Heart left ventricle (tissue), 16 donors: ENCODE data around the gene TAT. TPM values are rescaled to one million over a fixed set of nuclear protein-coding genes. Genes with fewer than 3 reads are reported as not detected.

Experiments used
- ATAC-seq, 4 donors: fragments of 200-7000 bp; cut with Tn5 transposase; one replicate each; pipeline ENCODE4 v1.9.1; 2020 to 2022; ENCODE audit warnings: moderate library complexity in 4 of 4, mild to moderate bottlenecking in 3 of 4, moderate number of reproducible peaks in 1 of 4
- DNase-seq, 5 donors: peaks; one replicate each; pipeline ENCODE4 v3.0.0-alpha.2; 2020
- H3K27ac ChIP-seq, 12 donors: fragments of 200-600 bp; sonication (generic) in 4 of 12; one replicate each; pipeline versions ENCODE4 v1.5.0 to v1.8.0; 2016 to 2022; ENCODE audit warnings: mild to moderate bottlenecking in 2 of 12
- H3K27me3 ChIP-seq, 9 donors: fragments of 200-600 bp; sonication (generic) in 2 of 9; one replicate each; pipeline versions ENCODE4 v1.5.1 to v1.8.0; 2016 to 2022; ENCODE audit warnings: mild to moderate bottlenecking in 3 of 9
- H3K36me3 ChIP-seq, 9 donors: fragments of 200-600 bp; sonication (generic) in 2 of 9; one replicate each; pipeline versions ENCODE4 v1.5.0 to v1.8.0; 2018 to 2022; ENCODE audit warnings: mild to moderate bottlenecking in 2 of 9
- H3K4me1 ChIP-seq, 12 donors: fragments of 200-600 bp; sonication (generic) in 4 of 12; one replicate each; pipeline versions ENCODE4 v1.5.0 to v1.8.0; 2016 to 2022; ENCODE audit warnings: mild to moderate bottlenecking in 3 of 12
- H3K4me3 ChIP-seq, 12 donors: fragments of 200-600 bp; sonication (generic) in 4 of 12; one replicate each; pipeline versions ENCODE4 v1.5.0 to v1.8.0; 2017 to 2022; ENCODE audit warnings: mild to moderate bottlenecking in 9 of 12, moderate library complexity in 4 of 12
- H3K9me3 ChIP-seq, 12 donors: fragments of 200-600 bp; sonication (generic) in 4 of 12; one replicate each; pipeline versions ENCODE4 v1.5.0 to v1.8.0; 2016 to 2022; ENCODE audit warnings: mild to moderate bottlenecking in 1 of 12
- POLR2A ChIP-seq, 2 donors: fragments of 450-650 bp; IDR thresholded peaks; one replicate each; pipeline ENCODE4 v1.6.1; 2017; ENCODE audit warnings: antibody characterized with exemption in 2 of 2, mild to moderate bottlenecking in 2 of 2, moderate library complexity in 2 of 2
- WGBS, 4 donors: extraction: QIAGEN DNeasy Blood & Tissue Kit in 2 of 4; methylation state at CpG; one replicate each; pipeline versions ENCODE4 v1.1.5 to v1.1.7; 2013 to 2018; 5-methylcytosine and 5-hydroxymethylcytosine counted together
- intact Hi-C, 10 donors: fragments of 100-400 bp; cut with DNase I; formaldehyde crosslinking; loops; one replicate each; pipeline versions ENCODE4 v1.11.1 to v1.14.2; 2022
- polyA plus RNA-seq, 2 donors: library from polyadenylated mRNA; stranded (reverse); fragments of 200-250 nt; gene quantifications; one replicate each; pipeline ENCODE4 v1.2.3, GENCODE V29; 2013
- total RNA-seq, 9 donors: library from RNA; depleted of rRNA in 2 of 9; stranded (reverse); fragments of >200 nt in 2 of 9; fragmentation: NEBNext Ultra II Directional in 3 of 9; extraction: Animal tissue kit (Norgen Biotek cat#: 25700) in 3 of 9; gene quantifications; one replicate each; pipeline versions ENCODE4 v1.1.0 to v1.2.4, GENCODE V29; 2016 to 2023
- TF ChIP-seq, protein P1 (sequence below), 12 donors: fragments of 200-600 bp; sonication (generic) in 4 of 12; IDR thresholded peaks; one replicate each; pipeline versions ENCODE4 v1.5.0 to v1.8.0; 2018 to 2022; ENCODE audit warnings: antibody characterized with exemption in 12 of 12, mild to moderate bottlenecking in 5 of 12
- donor health status: ischemic (EF 13 %, LVEDD 7.1; RV severe dilation, severe dysfunction).
- donor health status: healthy with polysubstance abuse.
- donor health status: DM: no; HTN: yes; CAD: no.
- donor health status: DM: no; HTN: no; CAD: no.
- donor health status: ischemic (EF 25% LVEDD 6.9; RV normal size, moderate dysfunction).
- donor health status: ischemic (EF 25% LVEDD 5.7; RV mildly dilated, moderate dysfunction).
- donor health status: healthy.
- donor health status: DM: yes; HTN: yes; CAD: no.
- donor health status: ischemic (EF 35%, LVEDD 5.7; RV mildly dilated, moderate dysfunction).
- donor health status: nonischemic (EF 11% LVEDD 7.7; RV severe dilation, severe dysfunction).
- donor health status: DM: yes; HTN: yes; CAD: no.
- donor health status: PGD.
- donor health status: ischemic (EF 29% LVEDD 5.4; RV normal size, mild dysfunction).
- donor health status: nonischemic (EF 23%, LVEDD 6.1; RV moderate dilation, normal function).

TAT gene
- total and polyA plus RNA-seq, 11 donors: 0.05 to 0.50 TPM; not detected in 9

DNA sequence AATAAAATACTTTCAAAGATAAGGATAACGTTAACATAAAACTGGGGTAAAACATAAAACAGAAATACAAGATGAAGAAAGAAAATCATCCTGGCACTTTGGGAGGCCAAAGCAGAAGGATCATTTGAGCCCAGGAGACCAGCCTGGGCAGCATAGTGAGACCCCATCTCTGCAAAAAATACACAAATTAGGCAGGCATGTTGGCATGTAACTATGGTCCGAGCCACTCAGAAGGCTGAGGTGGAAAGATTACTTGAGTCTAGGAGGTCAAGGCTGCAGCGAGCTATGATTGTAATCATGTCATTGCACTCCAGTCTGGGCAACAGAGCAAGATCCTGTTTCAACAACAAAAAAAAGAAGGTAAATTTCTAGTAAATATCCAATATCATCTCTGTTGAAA, 19.6 kb downstream of the TAT start:
- Histone ChIP-seq H3K9me3 (peaks cover 0 to 15% (median 0%) of the 10 kb centered on the region in 12 donors), H3K27me3 (peaks cover 0 to 3% (median 0%) of the 10 kb centered on the region in 9 donors), H3K4me1 (no peaks in the 10 kb centered on the region), H3K36me3 (no peaks in the 10 kb centered on the region), H3K4me3 (no peak overlapping the region), H3K27ac (no peak overlapping the region)
- 85 to 90% (median 86%) methylated on average over 3 of the region's 3 CpGs for WGBS, 4 donors
- intact Hi-C loops: no loop called here
- ATAC-seq (no peak), DNase-seq (no peak)
- TF ChIP-seq POLR2A (IDR thresholded peaks at IDR 0.05): no peak
- TF ChIP-seq, protein P1, sequence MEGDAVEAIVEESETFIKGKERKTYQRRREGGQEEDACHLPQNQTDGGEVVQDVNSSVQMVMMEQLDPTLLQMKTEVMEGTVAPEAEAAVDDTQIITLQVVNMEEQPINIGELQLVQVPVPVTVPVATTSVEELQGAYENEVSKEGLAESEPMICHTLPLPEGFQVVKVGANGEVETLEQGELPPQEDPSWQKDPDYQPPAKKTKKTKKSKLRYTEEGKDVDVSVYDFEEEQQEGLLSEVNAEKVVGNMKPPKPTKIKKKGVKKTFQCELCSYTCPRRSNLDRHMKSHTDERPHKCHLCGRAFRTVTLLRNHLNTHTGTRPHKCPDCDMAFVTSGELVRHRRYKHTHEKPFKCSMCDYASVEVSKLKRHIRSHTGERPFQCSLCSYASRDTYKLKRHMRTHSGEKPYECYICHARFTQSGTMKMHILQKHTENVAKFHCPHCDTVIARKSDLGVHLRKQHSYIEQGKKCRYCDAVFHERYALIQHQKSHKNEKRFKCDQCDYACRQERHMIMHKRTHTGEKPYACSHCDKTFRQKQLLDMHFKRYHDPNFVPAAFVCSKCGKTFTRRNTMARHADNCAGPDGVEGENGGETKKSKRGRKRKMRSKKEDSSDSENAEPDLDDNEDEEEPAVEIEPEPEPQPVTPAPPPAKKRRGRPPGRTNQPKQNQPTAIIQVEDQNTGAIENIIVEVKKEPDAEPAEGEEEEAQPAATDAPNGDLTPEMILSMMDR (IDR thresholded peaks at IDR 0.05): no peak

- Histone ChIP-seq H3K36me3 (no peaks in the 10 kb centered on the region), H3K27ac (no peak overlapping the region), H3K27me3 (no peaks in the 10 kb centered on the region), H3K4me3 (no peak overlapping the region), H3K4me1 (no peaks in the 10 kb centered on the region), H3K9me3 (peaks cover 0 to 1% (median 0%) of the 10 kb centered on the region in 12 donors)
- TF ChIP-seq, protein P1 (IDR thresholded peaks at IDR 0.05): no peak
- no peak for TF ChIP-seq POLR2A (IDR thresholded peaks at IDR 0.05)
- 65 to 79% (median 71%) methylated on average over 1 of the region's 1 CpG for WGBS, 4 donors
- ATAC-seq (no peak), DNase-seq (no peak)
- intact Hi-C loops: no loop called here
Observed at GRCh38 chr16:71555230-71555891, 21.5 kb downstream of the TAT start.

GRCh38 chr16:71552698-71553503, 24.0 kb downstream of the TAT start:
- no peaks in the 10 kb centered on the region for H3K36me3 ChIP-seq
- 34 to 41% (median 38%) methylated on average over 6 of the region's 6 CpGs for WGBS, 4 donors

GRCh38 chr16:71547168-71547567, 29.7 kb downstream of the TAT start:
- no peak overlapping the region for H3K4me3 ChIP-seq
- no peaks in the 10 kb centered on the region for H3K4me1 ChIP-seq
- H3K27ac ChIP-seq: no peak overlapping the region
- H3K27me3 ChIP-seq: peaks cover 0 to 29% (median 0%) of the 10 kb centered on the region in 9 donors
- intact Hi-C loops: no loop called here
- ATAC-seq (no peak), DNase-seq (no peak)
- no peak for TF ChIP-seq POLR2A (IDR thresholded peaks at IDR 0.05)
- TF ChIP-seq, protein P1 (IDR thresholded peaks at IDR 0.05): no peak
- H3K36me3 ChIP-seq: no peaks in the 10 kb centered on the region
- H3K9me3 ChIP-seq: no peaks in the 10 kb centered on the region

More at GRCh38 chr16:71552698-71553503, 24.0 kb downstream of the TAT start:
- Histone ChIP-seq H3K4me1 (no peaks in the 10 kb centered on the region), H3K27ac (no peak overlapping the region), H3K4me3 (no peak overlapping the region), H3K9me3 (no peaks in the 10 kb centered on the region), H3K27me3 (peaks cover 0 to 8% (median 0%) of the 10 kb centered on the region in 9 donors)
- DNase-seq (no peak), ATAC-seq (no peak)
- intact Hi-C loops: no loop called here
- TF ChIP-seq, protein P1 (IDR thresholded peaks at IDR 0.05): no peak
- TF ChIP-seq POLR2A (IDR thresholded peaks at IDR 0.05): no peak
